ENCODE measurements around the gene ZNF641.

ZNF641 gene

GRCh38 chr12:48350249-48351021 lies at the start of gene ZNF641:
ZNF641 (minus strand) TSS chr12:48350919; CDS start chr12:48348090, 2,829 bp downstream.
- peak; percentile 61 for DNase-seq (ENCODE audit: insufficient read length, low spot score)
- FAIRE-seq = no peak
- no peak; the same call in 1 of the 2 replicates for TF ChIP-seq POLR2A (IDR thresholded peaks at IDR 0.05; ENCODE audit: low read depth, low read length)

- DNase-seq (ENCODE audit: insufficient read length, low spot score) (no peak), FAIRE-seq (no peak)
- TF ChIP-seq POLR2A (IDR thresholded peaks at IDR 0.05; ENCODE audit: low read depth, low read length) = no peak
Measured at GRCh38 chr12:48390026-48390425, 39.3 kb upstream of the ZNF641 start.

- FAIRE-seq (no peak), DNase-seq (ENCODE audit: insufficient read length, low spot score) (no peak)
- no peak for TF ChIP-seq POLR2A (IDR thresholded peaks at IDR 0.05; ENCODE audit: low read depth, low read length)
Measured at GRCh38 chr12:48389409-48389808, 38.7 kb upstream of the ZNF641 start.

- FAIRE-seq (no peak), DNase-seq (ENCODE audit: insufficient read length, low spot score) (no peak)
- no peak for TF ChIP-seq POLR2A (IDR thresholded peaks at IDR 0.05; ENCODE audit: low read depth, low read length)
Measured at GRCh38 chr12:48388938-48389337, 38.2 kb upstream of the ZNF641 start.

GRCh38 chr12:48388460-48388859 lies 37.7 kb upstream of the ZNF641 start:
- no peak for TF ChIP-seq POLR2A (IDR thresholded peaks at IDR 0.05; ENCODE audit: low read depth, low read length)
- FAIRE-seq = no peak

GRCh38 chr12:48380596-48380995 lies 29.9 kb upstream of the ZNF641 start:
- no peak for FAIRE-seq
- DNase-seq (ENCODE audit: insufficient read length, low spot score) = no peak
- TF ChIP-seq POLR2A (IDR thresholded peaks at IDR 0.05; ENCODE audit: low read depth, low read length) = no peak

More at GRCh38 chr12:48388460-48388859, 37.7 kb upstream of the ZNF641 start:
- no peak for DNase-seq (ENCODE audit: insufficient read length, low spot score)

- no peak for DNase-seq (ENCODE audit: insufficient read length, low spot score)
- no peak for TF ChIP-seq POLR2A (IDR thresholded peaks at IDR 0.05; ENCODE audit: low read depth, low read length)
- FAIRE-seq = no peak
Measured at GRCh38 chr12:48379794-48380193, 29.1 kb upstream of the ZNF641 start.

- FAIRE-seq = no peak
- no peak for TF ChIP-seq POLR2A (IDR thresholded peaks at IDR 0.05; ENCODE audit: low read depth, low read length)
- DNase-seq (ENCODE audit: insufficient read length, low spot score) = no peak
Measured at GRCh38 chr12:48377646-48378045, 26.9 kb upstream of the ZNF641 start.

- no peak for FAIRE-seq
Measured at GRCh38 chr12:48374164-48374563, 23.4 kb upstream of the ZNF641 start.

GRCh38 chr12:48366131-48366530 lies 15.4 kb upstream of the ZNF641 start:
- DNase-seq (ENCODE audit: insufficient read length, low spot score) (no peak), FAIRE-seq (no peak)
- no peak for TF ChIP-seq POLR2A (IDR thresholded peaks at IDR 0.05; ENCODE audit: low read depth, low read length)

More at GRCh38 chr12:48374164-48374563, 23.4 kb upstream of the ZNF641 start:
- no peak for DNase-seq (ENCODE audit: insufficient read length, low spot score)
- TF ChIP-seq POLR2A (IDR thresholded peaks at IDR 0.05; ENCODE audit: low read depth, low read length) = no peak

GRCh38 chr12:48361664-48362339 lies 11.1 kb upstream of the ZNF641 start:
- no peak for DNase-seq (ENCODE audit: insufficient read length, low spot score)
- TF ChIP-seq POLR2A (IDR thresholded peaks at IDR 0.05; ENCODE audit: low read depth, low read length) = no peak
- no peak for FAIRE-seq

GRCh38 chr12:48358937-48359513 lies 8.3 kb upstream of the ZNF641 start:
- no peak for TF ChIP-seq POLR2A (IDR thresholded peaks at IDR 0.05; ENCODE audit: low read depth, low read length)
- FAIRE-seq = no peak

GRCh38 chr12:48356041-48356768 lies 5.5 kb upstream of the ZNF641 start:
- TF ChIP-seq POLR2A (IDR thresholded peaks at IDR 0.05; ENCODE audit: low read depth, low read length) = no peak
- FAIRE-seq = no peak
- no peak for DNase-seq (ENCODE audit: insufficient read length, low spot score)

More at GRCh38 chr12:48358937-48359513, 8.3 kb upstream of the ZNF641 start:
- no peak for DNase-seq (ENCODE audit: insufficient read length, low spot score)
